Spleen (tissue), 11 donors: ENCODE data around the gene CXXC4. TPM values are rescaled to one million over a fixed set of nuclear protein-coding genes. Genes with fewer than 3 reads are reported as not detected.

Experiments
- DNase-seq: peaks from one replicate; pipeline ENCODE4 v3.0.0-alpha.2; 2020
- H3K27ac ChIP-seq, 8 donors: fragments of 200-600 bp; sonication (generic) in 7 of 8; 1 replicate in 4 of 8; 2 replicates in 4 of 8; pipeline versions ENCODE4 v1.5.0 to v1.8.0; 2016 to 2021; ENCODE audit warnings: inconsistent platforms in 4 of 8, mild to moderate bottlenecking in 4 of 8, moderate library complexity in 1 of 8
- H3K27me3 ChIP-seq, 7 donors: fragments of 200-600 bp; sonication (generic) in 6 of 7; replicated peaks in 1 of 7; 1 replicate in 4 of 7; 2 replicates in 3 of 7; pipeline versions ENCODE4 v1.5.0 to v1.8.0; 2016 to 2021; ENCODE audit warnings: inconsistent platforms in 3 of 7, mild to moderate bottlenecking in 1 of 7
- H3K36me3 ChIP-seq, 6 donors: fragments of 200-600 bp; sonication (generic) in 5 of 6; 1 replicate in 4 of 6; 2 replicates in 2 of 6; pipeline versions ENCODE4 v1.5.0 to v1.8.0; 2016 to 2021; ENCODE audit warnings: inconsistent platforms in 2 of 6
- H3K4me1 ChIP-seq, 6 donors: fragments of 200-600 bp; sonication (generic) in 5 of 6; 1 replicate in 3 of 6; 2 replicates in 3 of 6; pipeline versions ENCODE4 v1.5.0 to v1.8.0; 2016 to 2021; ENCODE audit warnings: inconsistent platforms in 3 of 6
- H3K4me3 ChIP-seq, 8 donors: fragments of 200-600 bp; sonication (generic) in 7 of 8; 1 replicate in 4 of 8; 2 replicates in 4 of 8; pipeline versions ENCODE4 v1.5.0 to v1.8.0; 2016 to 2021; ENCODE audit warnings: inconsistent platforms in 4 of 8, mild to moderate bottlenecking in 4 of 8, moderate library complexity in 2 of 8
- H3K9me3 ChIP-seq, 8 donors: fragments of 200-600 bp; sonication (generic) in 7 of 8; 1 replicate in 4 of 8; 2 replicates in 4 of 8; pipeline versions ENCODE4 v1.5.0 to v1.8.0; 2016 to 2021; ENCODE audit warnings: inconsistent platforms in 4 of 8
- CTCF ChIP-seq, 11 experiments: fragments of 200-600 bp in 7 of 11; fragments of 450-650 bp in 4 of 11; sonication (generic) in 4 of 11; IDR thresholded peaks in 8 of 11; conservative IDR thresholded peaks in 3 of 11; 1 replicate in 7 of 11; 2 replicates in 4 of 11; pipeline versions ENCODE4 v1.4.0 to v1.8.0; 2016 to 2021; ENCODE audit warnings: antibody characterized with exemption in 11 of 11, inconsistent platforms in 4 of 11, mild to moderate bottlenecking in 1 of 11
- POLR2A ChIP-seq, 3 donors: fragments of 450-650 bp; IDR thresholded peaks; one replicate each; pipeline ENCODE4 v1.5.1; 2017; ENCODE audit warnings: antibody characterized with exemption in 3 of 3, mild to moderate bottlenecking in 1 of 3
- POLR2AphosphoS5 ChIP-seq, 3 donors: sonication (generic); formaldehyde crosslinking; IDR thresholded peaks; one replicate each; pipeline ENCODE4 v1.5.1; 2017; ENCODE audit warnings: antibody characterized with exemption in 3 of 3
- WGBS, 5 donors: extraction: QIAGEN DNeasy Blood & Tissue Kit in 3 of 5; methylation state at CpG; one replicate each; pipeline versions ENCODE4 v1.1.5 to v1.1.7; 2013 to 2018; 5-methylcytosine and 5-hydroxymethylcytosine counted together
- intact Hi-C: fragments of 100-400 bp; cut with DNase I; formaldehyde crosslinking; loops from one replicate; pipeline ENCODE4 v1.15.0; 2023; ENCODE audit warnings: low total_unique reads
- polyA plus RNA-seq, 3 donors: library from polyadenylated mRNA; stranded (reverse); fragments of 200-250 nt; gene quantifications; one replicate each; pipeline ENCODE4 v1.2.1, GENCODE V29; 2013
- total RNA-seq, 7 donors: library from RNA; depleted of rRNA in 3 of 7; stranded (reverse); fragments of >200 nt in 3 of 7; fragmentation: NEBNext Ultra II Directional in 4 of 7; extraction: Animal tissue kit (Norgen Biotek cat#: 25700) in 4 of 7; gene quantifications; one replicate each; pipeline versions ENCODE4 v1.1.0 to v1.2.1, GENCODE V29; 2016 to 2021
- donor health status: healthy with polysubstance abuse.
- donor health status: DM: no; HTN: no; CAD: no; lungs with moderate emphysema.
- donor health status: DM: no; HTN: no; CAD: no.
- donor health status: Bipolar disorder and iron deficiency.
- donor health status: healthy.
- donor health status: DM: no; HTN: no; CAD: no.
- donor health status: DM: yes; HTN: yes; CAD: no.

CXXC4 gene
- total and polyA plus RNA-seq, 10 donors = 0.09 to 1.6 (median 0.54) TPM

GRCh38 chr4:104457308-104457981, 37.2 kb downstream of the CXXC4 start:
- Histone ChIP-seq H3K9me3 (no peaks in the 10 kb centered on the region), H3K4me1 (no peaks in the 10 kb centered on the region), H3K4me3 (no peak overlapping the region), H3K36me3 (no peaks in the 10 kb centered on the region), H3K27ac (no peak overlapping the region), H3K27me3 (no peaks in the 10 kb centered on the region)
- WGBS, 5 donors = 44 to 76% (median 66%) methylated on average over 2 of the region's 2 CpGs
- no peak for DNase-seq
- intact Hi-C loops = no loop called here
- TF ChIP-seq CTCF (IDR thresholded peaks at IDR 0.05 in 8 of 11, conservative IDR thresholded peaks at IDR 0.05 in 3 of 11) (no peak), POLR2AphosphoS5 (IDR thresholded peaks at IDR 0.05) (no peak), POLR2A (IDR thresholded peaks at IDR 0.05) (no peak)

DNA sequence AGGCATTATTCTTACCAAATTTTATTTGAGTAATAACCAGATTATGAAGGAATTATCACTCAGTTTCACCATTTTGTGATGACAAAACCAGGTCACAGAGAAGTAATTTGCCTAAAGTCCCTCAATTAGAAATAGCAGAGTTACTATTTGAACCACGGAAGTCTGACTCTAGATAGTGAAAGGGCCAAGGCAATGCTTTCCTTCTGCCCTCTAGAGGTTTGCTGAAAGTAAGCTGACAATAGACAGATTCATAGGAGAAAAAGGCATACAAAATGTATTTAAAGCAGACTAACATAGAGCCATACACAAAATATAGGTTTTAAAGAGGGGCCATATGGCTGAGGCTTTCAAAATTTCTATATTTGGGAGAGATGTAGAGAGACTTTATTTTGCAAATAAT, 43.1 kb downstream of the CXXC4 start:
- Histone ChIP-seq H3K9me3 (no peaks in the 10 kb centered on the region), H3K4me3 (no peak overlapping the region), H3K36me3 (no peaks in the 10 kb centered on the region), H3K4me1 (peaks cover 0 to 5% (median 0%) of the 10 kb centered on the region in 6 donors), H3K27me3 (no peaks in the 10 kb centered on the region), H3K27ac (no peak overlapping the region)
- no peak for DNase-seq
- WGBS, 5 donors = 26 to 51% (median 39%) methylated on average over 1 of the region's 1 CpG
- TF ChIP-seq POLR2AphosphoS5 (IDR thresholded peaks at IDR 0.05) = no peak
- TF ChIP-seq CTCF (IDR thresholded peaks at IDR 0.05 in 8 of 11, conservative IDR thresholded peaks at IDR 0.05 in 3 of 11) = no peak
- TF ChIP-seq POLR2A (IDR thresholded peaks at IDR 0.05) = no peak
- intact Hi-C loops = no loop called here

GRCh38 chr4:104449537-104449936, 45.2 kb downstream of the CXXC4 start:
- 83 to 92% (median 86%) methylated on average over 3 of the region's 3 CpGs for WGBS, 5 donors
- H3K27ac ChIP-seq = no peak overlapping the region
- TF ChIP-seq POLR2AphosphoS5 (IDR thresholded peaks at IDR 0.05) (no peak), POLR2A (IDR thresholded peaks at IDR 0.05) (no peak), CTCF (IDR thresholded peaks at IDR 0.05 in 8 of 11, conservative IDR thresholded peaks at IDR 0.05 in 3 of 11) (no peak)
- peaks cover 0 to 5% (median 0%) of the 10 kb centered on the region in 6 donors for H3K4me1 ChIP-seq
- intact Hi-C loops = no loop called here
- H3K36me3 ChIP-seq = no peaks in the 10 kb centered on the region
- H3K4me3 ChIP-seq = no peak overlapping the region
- no peaks in the 10 kb centered on the region for H3K9me3 ChIP-seq
- H3K27me3 ChIP-seq = no peaks in the 10 kb centered on the region
- no peak for DNase-seq

DNA sequence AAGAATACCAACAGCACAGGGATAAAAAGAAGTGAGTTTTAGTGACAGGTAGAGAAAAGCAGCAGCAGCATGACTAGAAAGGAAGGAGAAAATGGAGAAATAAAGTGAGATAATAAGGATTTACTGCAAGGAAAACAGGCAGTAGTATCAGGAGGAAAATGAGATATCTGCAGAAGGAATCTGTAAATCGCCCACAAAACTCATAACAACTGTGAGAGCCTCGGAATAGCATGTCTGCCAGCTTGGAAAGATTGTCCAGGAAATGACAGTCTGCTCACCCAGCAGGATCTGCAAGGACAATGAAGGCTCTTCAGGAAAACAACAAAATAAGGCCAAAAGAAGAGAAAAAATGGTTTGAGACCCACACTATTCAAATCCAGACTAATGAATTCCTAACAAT, 47.4 kb downstream of the CXXC4 start:
- no peaks in the 10 kb centered on the region for H3K36me3 ChIP-seq
- H3K4me3 ChIP-seq = no peak overlapping the region
- intact Hi-C loops = no loop called here
- H3K27me3 ChIP-seq = no peaks in the 10 kb centered on the region
- no peak overlapping the region for H3K27ac ChIP-seq
- H3K9me3 ChIP-seq = no peaks in the 10 kb centered on the region
- 30 to 67% (median 55%) methylated on average over 2 of the region's 2 CpGs for WGBS, 5 donors
- no peak for DNase-seq
- peaks cover 0 to 5% (median 0%) of the 10 kb centered on the region in 6 donors for H3K4me1 ChIP-seq
- TF ChIP-seq POLR2A (IDR thresholded peaks at IDR 0.05) (no peak), POLR2AphosphoS5 (IDR thresholded peaks at IDR 0.05) (no peak), CTCF (IDR thresholded peaks at IDR 0.05 in 8 of 11, conservative IDR thresholded peaks at IDR 0.05 in 3 of 11) (no peak)
